ENCODE data around the gene MROH8.

Gene MROH8

GRCh38 chr20:37096415-37097041, 82.8 kb downstream of the MROH8 start:
- no peaks in the 10 kb centered on the region for H3K9me2 ChIP-seq (ENCODE audit: low read depth, low read length)

GRCh38 chr20:37095599-37096414, 83.5 kb downstream of the MROH8 start, which contains the start of gene RBL1:
TSS of gene RBL1 (minus strand) at chr20:37095997. CDS start at chr20:37095928, 69 bp downstream.
- Histone ChIP-seq H3F3A (ENCODE audit: insufficient read depth, low read length) (no peaks in the 10 kb centered on the region), H3K9ac (ENCODE audit: low read length) (peak within 1 kb of the TSS; percentile 99), H2AFZ (ENCODE audit: low read length) (peak within 1 kb of the TSS; percentile 90), H3K36me3 (ENCODE audit: insufficient read depth, low read length) (peaks cover 31% of the 10 kb centered on the region), H3K9me2 (ENCODE audit: low read depth, low read length) (no peaks in the 10 kb centered on the region), H3K4me1 (ENCODE audit: insufficient read depth, low read length, severe bottlenecking) (peaks cover 32% of the 10 kb centered on the region), H3K4me2 (ENCODE audit: low read length) (peak within 1 kb of the TSS; percentile 97), H4K20me1 (ENCODE audit: insufficient read depth, low read length) (no peaks in the 10 kb centered on the region), H3K79me2 (ENCODE audit: insufficient read depth, low read length) (peaks cover 37% of the 10 kb centered on the region), H3K4me3 (ENCODE audit: low read depth, low read length, poor library complexity, severe bottlenecking) (peak within 1 kb of the TSS; percentile 92), H3K27me3 (ENCODE audit: insufficient read depth, low read length) (no peaks in the 10 kb centered on the region), H3K9me3 (ENCODE audit: low read length) (no peaks in the 10 kb centered on the region), H3K27ac (ENCODE audit: low read depth, low read length, poor library complexity, severe bottlenecking) (peak within 1 kb of the TSS; percentile 91)
- no peak for TF ChIP-seq EZH2 (IDR thresholded peaks at IDR 0.05; ENCODE audit: borderline replicate concordance, low read length)
- no peak; the same call in 1 of the 2 replicates for TF ChIP-seq CTCF (IDR thresholded peaks at IDR 0.05; ENCODE audit: low read length)

More at GRCh38 chr20:37096415-37097041, 82.8 kb downstream of the MROH8 start:
- Histone ChIP-seq H4K20me1 (ENCODE audit: insufficient read depth, low read length) (no peaks in the 10 kb centered on the region), H3K36me3 (ENCODE audit: insufficient read depth, low read length) (peaks cover 25% of the 10 kb centered on the region), H3K4me1 (ENCODE audit: insufficient read depth, low read length, severe bottlenecking) (peaks cover 32% of the 10 kb centered on the region), H3K27me3 (ENCODE audit: insufficient read depth, low read length) (no peaks in the 10 kb centered on the region), H3K79me2 (ENCODE audit: insufficient read depth, low read length) (peaks cover 34% of the 10 kb centered on the region), H3K4me3 (ENCODE audit: low read depth, low read length, poor library complexity, severe bottlenecking) (peak overlapping the region; percentile 92), H3K9ac (ENCODE audit: low read length) (peak overlapping the region; percentile 99), H3K9me3 (ENCODE audit: low read length) (no peaks in the 10 kb centered on the region), H2AFZ (ENCODE audit: low read length) (peak overlapping the region; percentile 19; the same call in 1 of the 2 replicates), H3K27ac (ENCODE audit: low read depth, low read length, poor library complexity, severe bottlenecking) (peak overlapping the region; percentile 91), H3F3A (ENCODE audit: insufficient read depth, low read length) (no peaks in the 10 kb centered on the region), H3K4me2 (ENCODE audit: low read length) (peak overlapping the region; percentile 97)
- no peak for TF ChIP-seq CTCF (IDR thresholded peaks at IDR 0.05; ENCODE audit: low read length)
- TF ChIP-seq EZH2 (IDR thresholded peaks at IDR 0.05; ENCODE audit: borderline replicate concordance, low read length) = no peak

GRCh38 chr20:37095108-37095598, 84.2 kb downstream of the MROH8 start:
- Histone ChIP-seq H3K36me3 (ENCODE audit: insufficient read depth, low read length) (peaks cover 37% of the 10 kb centered on the region), H3K27ac (ENCODE audit: low read depth, low read length, poor library complexity, severe bottlenecking) (peak overlapping the region; percentile 91), H3K27me3 (ENCODE audit: insufficient read depth, low read length) (no peaks in the 10 kb centered on the region), H4K20me1 (ENCODE audit: insufficient read depth, low read length) (no peaks in the 10 kb centered on the region), H3K9ac (ENCODE audit: low read length) (peak overlapping the region; percentile 99), H3K9me3 (ENCODE audit: low read length) (no peaks in the 10 kb centered on the region), H3K9me2 (ENCODE audit: low read depth, low read length) (no peaks in the 10 kb centered on the region), H3K4me1 (ENCODE audit: insufficient read depth, low read length, severe bottlenecking) (peaks cover 32% of the 10 kb centered on the region), H2AFZ (ENCODE audit: low read length) (no peak overlapping the region), H3F3A (ENCODE audit: insufficient read depth, low read length) (no peaks in the 10 kb centered on the region), H3K79me2 (ENCODE audit: insufficient read depth, low read length) (peaks cover 44% of the 10 kb centered on the region), H3K4me3 (ENCODE audit: low read depth, low read length, poor library complexity, severe bottlenecking) (peak overlapping the region; percentile 92), H3K4me2 (ENCODE audit: low read length) (peak overlapping the region; percentile 97)
- no peak for TF ChIP-seq CTCF (IDR thresholded peaks at IDR 0.05; ENCODE audit: low read length)
- TF ChIP-seq EZH2 (IDR thresholded peaks at IDR 0.05; ENCODE audit: borderline replicate concordance, low read length) = no peak

Measured in OCI-LY1 (cell line).